Mammary epithelial cell (primary cell): ENCODE measurements around the gene STK11.

Source experiments
- EZH2 ChIP-seq: IDR thresholded peaks from 2 replicates; pipeline ENCODE4 v1.6.1; 2012; ENCODE audit warnings: low read length, inconsistent platforms, borderline replicate concordance
- TF ChIP-seq, protein P1 (sequence below), 2 donors: IDR thresholded peaks in 1 of 2; conservative IDR thresholded peaks in 1 of 2; 2 replicates each; pipeline ENCODE4 v1.5.1; 2011 to 2012; ENCODE audit warnings: inconsistent platforms in 2 of 2, low read length in 2 of 2, mild to moderate bottlenecking in 2 of 2, control low read depth in 1 of 2, low read depth in 1 of 2; ENCODE audit not compliant: insufficient read depth in 1 of 2; ENCODE audit errors: extremely low read depth in 1 of 2

GRCh38 chr19:1158885-1159448, 46.6 kb upstream of the STK11 start:
- TF ChIP-seq, protein P1, sequence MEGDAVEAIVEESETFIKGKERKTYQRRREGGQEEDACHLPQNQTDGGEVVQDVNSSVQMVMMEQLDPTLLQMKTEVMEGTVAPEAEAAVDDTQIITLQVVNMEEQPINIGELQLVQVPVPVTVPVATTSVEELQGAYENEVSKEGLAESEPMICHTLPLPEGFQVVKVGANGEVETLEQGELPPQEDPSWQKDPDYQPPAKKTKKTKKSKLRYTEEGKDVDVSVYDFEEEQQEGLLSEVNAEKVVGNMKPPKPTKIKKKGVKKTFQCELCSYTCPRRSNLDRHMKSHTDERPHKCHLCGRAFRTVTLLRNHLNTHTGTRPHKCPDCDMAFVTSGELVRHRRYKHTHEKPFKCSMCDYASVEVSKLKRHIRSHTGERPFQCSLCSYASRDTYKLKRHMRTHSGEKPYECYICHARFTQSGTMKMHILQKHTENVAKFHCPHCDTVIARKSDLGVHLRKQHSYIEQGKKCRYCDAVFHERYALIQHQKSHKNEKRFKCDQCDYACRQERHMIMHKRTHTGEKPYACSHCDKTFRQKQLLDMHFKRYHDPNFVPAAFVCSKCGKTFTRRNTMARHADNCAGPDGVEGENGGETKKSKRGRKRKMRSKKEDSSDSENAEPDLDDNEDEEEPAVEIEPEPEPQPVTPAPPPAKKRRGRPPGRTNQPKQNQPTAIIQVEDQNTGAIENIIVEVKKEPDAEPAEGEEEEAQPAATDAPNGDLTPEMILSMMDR (conservative IDR thresholded peaks at IDR 0.05 in 1 of 2, IDR thresholded peaks at IDR 0.05 in 1 of 2; ENCODE audit: extremely low read depth in 1 of 2, insufficient read depth in 1 of 2, low read depth in 1 of 2, low read length in 2 of 2) = no peak
- TF ChIP-seq EZH2 = no peak
